ENCODE data around the gene MTO1.
A peak's percentile ranks its signal among the peaks of the same experiment; 100 is the strongest.

MTO1 gene

GRCh38 chr6:73506246-73506645, 44.7 kb downstream of the MTO1 start:
- no peak overlapping the region for H3K27ac ChIP-seq
- no peak for TF ChIP-seq CTCF (conservative IDR thresholded peaks at IDR 0.05)

GRCh38 chr6:73508776-73509175, 47.2 kb downstream of the MTO1 start:
- TF ChIP-seq CTCF (conservative IDR thresholded peaks at IDR 0.05), result no peak
- no peak overlapping the region for H3K27ac ChIP-seq

GRCh38 chr6:73509851-73510250, 48.3 kb downstream of the MTO1 start:
- H3K27ac ChIP-seq, result no peak overlapping the region
- no peak for TF ChIP-seq CTCF (conservative IDR thresholded peaks at IDR 0.05)

- no peak overlapping the region for H3K27ac ChIP-seq
- TF ChIP-seq CTCF (conservative IDR thresholded peaks at IDR 0.05), result no peak
Measured at GRCh38 chr6:73511796-73512195, 50.3 kb downstream of the MTO1 start.

- TF ChIP-seq CTCF (conservative IDR thresholded peaks at IDR 0.05), result no peak
- H3K27ac ChIP-seq, result no peak overlapping the region
Measured at GRCh38 chr6:73513496-73513854, 51.9 kb downstream of the MTO1 start.

GRCh38 chr6:73514746-73515110, 53.2 kb downstream of the MTO1 start:
- no peak for TF ChIP-seq CTCF (conservative IDR thresholded peaks at IDR 0.05)
- peak overlapping the region; percentile 98; the same call in 1 of the 2 replicates for H3K27ac ChIP-seq

GRCh38 chr6:73515204-73515655, 53.7 kb downstream of the MTO1 start:
- TF ChIP-seq CTCF (conservative IDR thresholded peaks at IDR 0.05), result no peak
- peak overlapping the region; percentile 98 for H3K27ac ChIP-seq
